HG03439 (cell line): ENCODE measurements around the gene AP4S1.

Experiments
- ATAC-seq: cut with Tn5 transposase; IDR thresholded peaks from one replicate; pipeline ENCODE4 v1.9.1; 2021; ENCODE audit warnings: mild to moderate bottlenecking, moderate library complexity; ENCODE audit not compliant: unreplicated experiment

The AP4S1 gene

GRCh38 chr14:31128601-31129526 lies 103.4 kb downstream of the AP4S1 start:
- no peak for ATAC-seq

DNA sequence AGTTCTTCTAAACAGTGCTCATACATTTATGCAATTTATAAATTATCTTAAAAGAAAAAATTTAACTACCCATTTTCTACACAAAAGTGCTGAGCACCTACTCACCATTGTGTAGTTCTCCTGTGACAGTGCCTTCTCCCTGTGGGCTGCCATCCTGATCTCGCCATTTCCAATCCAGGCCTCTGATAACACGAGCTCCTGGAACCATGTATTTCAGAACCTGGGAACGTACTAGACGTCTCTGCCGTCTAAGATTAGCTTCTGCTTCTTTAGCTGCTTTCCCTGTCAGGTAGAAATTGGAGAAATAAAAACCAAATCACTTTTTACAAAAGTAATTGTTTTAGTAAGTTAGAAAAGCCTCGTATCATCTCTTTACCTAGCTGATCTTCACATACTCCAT lies 107.7 kb downstream of the AP4S1 start:
- ATAC-seq, result no peak

DNA sequence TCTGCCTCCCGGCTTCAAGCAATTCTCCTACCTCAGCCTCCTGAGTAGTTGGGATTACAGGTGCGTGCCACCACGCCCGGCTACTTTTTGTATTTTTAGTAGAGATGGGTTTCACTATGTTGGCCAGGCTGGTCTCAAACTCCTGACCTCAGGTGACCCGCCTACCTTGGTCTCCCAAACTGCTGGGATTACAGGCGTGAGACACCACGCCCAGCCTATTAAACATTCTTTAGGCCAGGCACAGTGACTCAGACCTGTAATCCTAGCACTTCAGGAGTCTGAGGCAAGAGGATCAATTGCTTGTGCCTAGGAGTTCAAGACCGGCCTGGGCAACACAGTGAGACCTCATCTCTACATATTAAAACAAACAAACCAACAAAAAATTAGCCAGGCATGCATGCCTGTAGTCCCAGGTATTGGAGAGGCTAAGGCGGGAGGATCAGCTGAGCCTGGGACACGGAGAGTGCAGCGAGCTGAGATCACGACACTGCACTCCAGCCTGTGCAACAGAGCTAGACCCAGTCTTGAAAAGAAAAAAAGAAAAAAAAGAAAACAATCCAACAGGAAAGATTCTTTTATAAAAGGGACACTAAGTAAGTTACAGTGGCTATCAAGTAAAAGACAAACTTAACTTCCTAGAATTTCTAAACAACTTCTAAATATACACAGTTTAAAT lies 111.9 kb downstream of the AP4S1 start:
- ATAC-seq, result no peak

DNA sequence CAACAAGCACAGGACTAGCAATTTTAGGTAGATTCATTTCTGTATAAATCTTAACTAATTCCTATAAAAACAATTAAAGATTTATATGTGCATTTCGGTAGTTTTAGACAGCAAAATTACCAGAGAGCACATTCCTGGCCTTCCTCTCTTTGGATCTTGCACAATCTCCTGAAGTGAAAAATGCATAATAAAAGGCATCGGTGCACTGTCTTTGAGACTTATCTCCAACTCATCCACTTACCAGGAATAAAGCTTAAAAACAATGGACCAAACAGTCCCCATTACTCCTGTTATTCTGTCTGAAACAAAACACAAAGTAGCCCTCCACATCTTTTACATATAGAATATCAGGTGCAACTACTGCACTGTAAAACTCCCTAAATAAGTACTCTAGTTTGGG lies 112.9 kb downstream of the AP4S1 start:
- no peak for ATAC-seq

DNA sequence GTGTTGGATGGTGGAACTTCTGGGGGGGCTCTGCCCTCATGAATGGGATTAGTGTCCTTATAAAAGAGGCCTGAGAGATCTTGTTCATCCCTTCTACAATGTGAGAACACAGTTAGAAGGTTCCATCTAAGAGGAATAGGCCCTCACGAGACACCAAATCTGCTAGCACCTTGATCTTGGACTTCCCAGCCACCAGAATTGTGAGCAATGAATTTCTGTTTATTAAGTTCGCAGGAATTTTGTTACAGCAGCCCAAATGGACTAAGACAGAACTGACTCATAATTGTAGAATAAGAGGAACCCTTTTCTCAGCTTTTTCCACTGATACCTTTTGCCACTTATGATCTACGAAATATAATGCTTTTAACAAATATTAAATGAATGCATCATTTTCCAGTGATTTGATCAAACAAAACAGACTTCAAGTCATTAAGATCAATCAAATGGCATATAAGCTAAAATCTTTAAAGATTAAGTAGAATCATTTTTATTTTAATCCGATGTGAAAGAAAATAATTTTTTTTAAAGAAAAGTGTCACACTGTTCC lies 113.9 kb downstream of the AP4S1 start:
- no peak for ATAC-seq

DNA sequence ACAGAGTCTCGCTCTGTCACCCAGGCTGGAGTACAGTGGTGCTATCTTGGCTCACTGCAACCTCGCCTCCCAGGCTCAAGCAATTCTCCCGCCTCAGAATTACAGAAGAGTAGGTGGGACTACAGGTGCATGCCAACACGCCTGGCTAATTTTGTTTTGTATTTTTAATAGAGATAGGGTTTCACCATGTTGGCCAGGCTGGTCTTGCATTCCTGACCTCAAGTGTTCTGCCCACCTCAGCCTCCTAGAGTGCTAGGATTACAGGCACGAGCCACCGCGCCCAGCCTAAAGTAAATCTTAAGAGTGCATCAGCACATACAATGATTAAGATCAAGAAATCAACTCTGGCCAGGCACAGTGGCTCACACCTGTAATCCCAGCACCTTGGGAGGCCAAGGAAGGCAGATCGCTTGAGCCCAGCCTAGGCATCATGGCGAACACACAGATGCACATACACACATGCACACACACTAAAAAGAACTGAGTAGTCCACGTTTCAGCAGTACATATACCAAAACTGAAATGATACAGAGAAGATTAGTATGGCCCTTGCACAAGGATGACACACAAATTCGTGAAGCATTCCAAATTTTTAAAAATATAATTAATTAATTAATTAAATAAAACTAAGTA lies 117.1 kb downstream of the AP4S1 start:
- no peak for ATAC-seq
